HepG2 (cell line): ENCODE measurements around the gene TUBB2B. TPM values are rescaled to one million over a fixed set of nuclear protein-coding genes. Genes with fewer than 3 reads are reported as not detected.

ENCODE experiments used
- BRD4 ChIP-seq: sonication (generic); formaldehyde crosslinking; IDR thresholded peaks from 2 replicates; pipeline ENCODE4 v1.4.0; 2020; ENCODE audit warnings: missing genetic modification reagents
- CBX5 ChIP-seq: sonication (generic); formaldehyde crosslinking; IDR thresholded peaks from 2 replicates; pipeline ENCODE4 v1.4.0; 2020; ENCODE audit warnings: missing genetic modification reagents, borderline replicate concordance
- CCDC6 ChIP-seq: sonication (generic); formaldehyde crosslinking; IDR thresholded peaks from 2 replicates; pipeline ENCODE4 v1.8.1; 2022; ENCODE audit warnings: mild to moderate bottlenecking, missing genetic modification reagents, moderate library complexity
- CHD4 ChIP-seq: fragments of 200-600 bp; sonication (generic); IDR thresholded peaks from 2 replicates; pipeline ENCODE4 v1.7.0; 2017; ENCODE audit warnings: mild to moderate bottlenecking, low read length, borderline replicate concordance
- EHMT2 ChIP-seq: fragments of 200-600 bp; sonication (generic); IDR thresholded peaks from 2 replicates; pipeline ENCODE4 v1.7.0; 2017; ENCODE audit warnings: antibody characterized with exemption, low read depth, low read length, borderline replicate concordance
- FOSL2 ChIP-seq: sonication (generic); formaldehyde crosslinking; IDR thresholded peaks from 2 replicates; pipeline ENCODE4 v1.4.0; 2020; ENCODE audit warnings: missing genetic modification reagents
- HIVEP1 ChIP-seq: sonication (generic); formaldehyde crosslinking; IDR thresholded peaks from 2 replicates; pipeline ENCODE4 v1.4.0; 2020; ENCODE audit warnings: mild to moderate bottlenecking, missing genetic modification reagents
- HNRNPH1 ChIP-seq: fragments of 200-400 bp; formaldehyde crosslinking; optimal IDR thresholded peaks from 2 replicates; pipeline ENCODE3; 2017; ENCODE audit warnings: mild to moderate bottlenecking, low read depth, low read length
- NBN ChIP-seq: fragments of 450-650 bp; conservative IDR thresholded peaks from 2 replicates; pipeline ENCODE4 v1.6.1; 2017
- PCBP1 ChIP-seq: fragments of 200-400 bp; formaldehyde crosslinking; IDR thresholded peaks from 2 replicates; pipeline ENCODE4 v1.6.1; 2017; ENCODE audit warnings: mild to moderate bottlenecking, low read depth, low read length, borderline replicate concordance
- PHF21A ChIP-seq: sonication (generic); formaldehyde crosslinking; IDR thresholded peaks from 2 replicates; pipeline ENCODE4 v1.5.0; 2020; ENCODE audit warnings: mild to moderate bottlenecking, missing genetic modification reagents
- POLR2AphosphoS2 ChIP-seq: IDR thresholded peaks from 2 replicates; pipeline ENCODE4 v1.6.1; 2011; ENCODE audit warnings: low read depth, low read length, improper control_type of control experiment
- RAD21 ChIP-seq: fragments of 450-650 bp; formaldehyde crosslinking; IDR thresholded peaks from 2 replicates; pipeline ENCODE4 v1.5.0; 2020; ENCODE audit warnings: mild to moderate bottlenecking
- SAFB2 ChIP-seq: sonication (generic); formaldehyde crosslinking; IDR thresholded peaks from 2 replicates; pipeline ENCODE4 v1.5.1; 2020; ENCODE audit warnings: missing genetic modification reagents, low read depth, mild to moderate bottlenecking, borderline replicate concordance
- SALL1 ChIP-seq: sonication (generic); formaldehyde crosslinking; IDR thresholded peaks from 2 replicates; pipeline ENCODE4 v1.8.0; 2022; ENCODE audit warnings: mild to moderate bottlenecking, missing genetic modification reagents
- SATB2 ChIP-seq: sonication (generic); formaldehyde crosslinking; IDR thresholded peaks from 2 replicates; pipeline ENCODE4 v1.5.0; 2020; ENCODE audit warnings: missing genetic modification reagents
- SRSF1 ChIP-seq: fragments of 200-400 bp; formaldehyde crosslinking; optimal IDR thresholded peaks from 2 replicates; pipeline ENCODE3; 2017; ENCODE audit warnings: mild to moderate bottlenecking, low read depth, low read length, moderate library complexity
- ZBTB33 ChIP-seq: sonication (generic); formaldehyde crosslinking; IDR thresholded peaks from 2 replicates; pipeline ENCODE4 v1.4.0; 2020; ENCODE audit warnings: missing genetic modification reagents
- ZFP36 ChIP-seq: fragments of 150-350 bp; IDR thresholded peaks from 2 replicates; pipeline ENCODE4 v1.6.1; 2018; ENCODE audit warnings: borderline replicate concordance, low read length, low read depth; ENCODE audit not compliant: partially characterized antibody
- ZKSCAN1 ChIP-seq: fragments of 150-350 bp; IDR thresholded peaks from 2 replicates; pipeline ENCODE4 v1.6.1; 2014; ENCODE audit warnings: low read length
- ZNF205 ChIP-seq: IDR thresholded peaks from 2 replicates; pipeline ENCODE4 v1.6.1; 2018; ENCODE audit warnings: missing biosample characterization, missing genetic modification reagents
- ZNF331 ChIP-seq: sonication (generic); formaldehyde crosslinking; IDR thresholded peaks from 2 replicates; pipeline ENCODE4 v1.4.0; 2020; ENCODE audit warnings: missing genetic modification reagents
- ZNF367 ChIP-seq: sonication (generic); formaldehyde crosslinking; IDR thresholded peaks from 2 replicates; pipeline ENCODE4 v1.4.0; 2020; ENCODE audit warnings: missing genetic modification reagents, borderline replicate concordance
- ZNF460 ChIP-seq: sonication (generic); formaldehyde crosslinking; IDR thresholded peaks from 2 replicates; pipeline ENCODE4 v1.5.1; 2020; ENCODE audit warnings: missing genetic modification reagents, mild to moderate bottlenecking, borderline replicate concordance
- polyA plus RNA-seq, 8 experiments: library from polyadenylated mRNA; depleted of rRNA in 3 of 8; stranded (reverse) in 7 of 8; unstranded in 1 of 8; fragments of >200 nt; fragmentation: Illumina TruSeq in 4 of 8; extraction: Trizol in 4 of 8; gene quantifications; 2 replicates each; pipeline versions ENCODE4 v1.2.1 to v1.2.3, GENCODE V29; 2011 to 2016; ENCODE audit warnings: low read depth in 4 of 8, missing spikeins in 1 of 8, mixed read lengths in 1 of 8; ENCODE audit not compliant: insufficient read depth in 1 of 8
- total RNA-seq, 5 experiments: library from RNA; depleted of rRNA; stranded (reverse); fragments of >200 nt; fragmentation: Illumina TruSeq; extraction: Trizol; gene quantifications; 2 replicates each; pipeline ENCODE4 v1.2.3, GENCODE V29; 2016; ENCODE audit warnings: low read depth in 1 of 5
- TF ChIP-seq, protein P1 (sequence below): sonication (generic); formaldehyde crosslinking; IDR thresholded peaks from 2 replicates; pipeline ENCODE4 v1.4.0; 2020; ENCODE audit warnings: missing genetic modification reagents

The TUBB2B gene
- total and polyA plus RNA-seq, 2 of the 13 experiments (the other 11 are each of a cell fraction or from before 2014, with no cell fraction given) = 10.3 to 23.6 TPM

GRCh38 chr6:3226481-3227362 is 731 bp downstream of the TUBB2B start (continued):
- no peak for TF ChIP-seq ZNF460 (CRISPR knock-in tag)
- TF ChIP-seq ZNF331 (CRISPR knock-in tag) = no peak
- TF ChIP-seq FOSL2 (CRISPR knock-in tag) = 0 out of 2 replicates have a peak, but pooled peaks have one; percentile 0
- no peak for TF ChIP-seq BRD4 (CRISPR knock-in tag)
- TF ChIP-seq, protein P1, sequence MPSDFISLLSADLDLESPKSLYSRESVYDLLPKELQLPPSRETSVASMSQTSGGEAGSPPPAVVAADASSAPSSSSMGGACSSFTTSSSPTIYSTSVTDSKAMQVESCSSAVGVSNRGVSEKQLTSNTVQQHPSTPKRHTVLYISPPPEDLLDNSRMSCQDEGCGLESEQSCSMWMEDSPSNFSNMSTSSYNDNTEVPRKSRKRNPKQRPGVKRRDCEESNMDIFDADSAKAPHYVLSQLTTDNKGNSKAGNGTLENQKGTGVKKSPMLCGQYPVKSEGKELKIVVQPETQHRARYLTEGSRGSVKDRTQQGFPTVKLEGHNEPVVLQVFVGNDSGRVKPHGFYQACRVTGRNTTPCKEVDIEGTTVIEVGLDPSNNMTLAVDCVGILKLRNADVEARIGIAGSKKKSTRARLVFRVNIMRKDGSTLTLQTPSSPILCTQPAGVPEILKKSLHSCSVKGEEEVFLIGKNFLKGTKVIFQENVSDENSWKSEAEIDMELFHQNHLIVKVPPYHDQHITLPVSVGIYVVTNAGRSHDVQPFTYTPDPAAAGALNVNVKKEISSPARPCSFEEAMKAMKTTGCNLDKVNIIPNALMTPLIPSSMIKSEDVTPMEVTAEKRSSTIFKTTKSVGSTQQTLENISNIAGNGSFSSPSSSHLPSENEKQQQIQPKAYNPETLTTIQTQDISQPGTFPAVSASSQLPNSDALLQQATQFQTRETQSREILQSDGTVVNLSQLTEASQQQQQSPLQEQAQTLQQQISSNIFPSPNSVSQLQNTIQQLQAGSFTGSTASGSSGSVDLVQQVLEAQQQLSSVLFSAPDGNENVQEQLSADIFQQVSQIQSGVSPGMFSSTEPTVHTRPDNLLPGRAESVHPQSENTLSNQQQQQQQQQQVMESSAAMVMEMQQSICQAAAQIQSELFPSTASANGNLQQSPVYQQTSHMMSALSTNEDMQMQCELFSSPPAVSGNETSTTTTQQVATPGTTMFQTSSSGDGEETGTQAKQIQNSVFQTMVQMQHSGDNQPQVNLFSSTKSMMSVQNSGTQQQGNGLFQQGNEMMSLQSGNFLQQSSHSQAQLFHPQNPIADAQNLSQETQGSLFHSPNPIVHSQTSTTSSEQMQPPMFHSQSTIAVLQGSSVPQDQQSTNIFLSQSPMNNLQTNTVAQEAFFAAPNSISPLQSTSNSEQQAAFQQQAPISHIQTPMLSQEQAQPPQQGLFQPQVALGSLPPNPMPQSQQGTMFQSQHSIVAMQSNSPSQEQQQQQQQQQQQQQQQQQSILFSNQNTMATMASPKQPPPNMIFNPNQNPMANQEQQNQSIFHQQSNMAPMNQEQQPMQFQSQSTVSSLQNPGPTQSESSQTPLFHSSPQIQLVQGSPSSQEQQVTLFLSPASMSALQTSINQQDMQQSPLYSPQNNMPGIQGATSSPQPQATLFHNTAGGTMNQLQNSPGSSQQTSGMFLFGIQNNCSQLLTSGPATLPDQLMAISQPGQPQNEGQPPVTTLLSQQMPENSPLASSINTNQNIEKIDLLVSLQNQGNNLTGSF = no peak
- TF ChIP-seq HNRNPH1 = no peak
- no peak for TF ChIP-seq HIVEP1 (CRISPR knock-in tag)
- TF ChIP-seq ZBTB33 (CRISPR knock-in tag) = peak; percentile 54; the same call in 1 of the 2 replicates
- TF ChIP-seq NBN = no peak
- no peak for TF ChIP-seq ZNF367
- TF ChIP-seq PCBP1 = no peak
- no peak for TF ChIP-seq ZNF205 (CRISPR knock-in tag)
- TF ChIP-seq RAD21 (CRISPR knock-in tag) = no peak
- no peak for TF ChIP-seq PHF21A (CRISPR knock-in tag)
- no peak for TF ChIP-seq EHMT2
- no peak for TF ChIP-seq SATB2 (CRISPR knock-in tag)
- TF ChIP-seq POLR2AphosphoS2 = no peak
- no peak for TF ChIP-seq ZKSCAN1
- no peak for TF ChIP-seq ZFP36
- no peak for TF ChIP-seq SALL1
- no peak for TF ChIP-seq CBX5 (CRISPR knock-in tag)
- TF ChIP-seq SRSF1 = no peak
- TF ChIP-seq SAFB2 (CRISPR knock-in tag) = 0 out of 2 replicates have a peak, but pooled peaks have one; percentile 63
- 0 out of 2 replicates have a peak, but pooled peaks have one; percentile 56 for TF ChIP-seq CCDC6
- TF ChIP-seq CHD4 = no peak
